ENCODE results near the gene CTSE.
"Not testable (repeated sequence)": the region's sequence is repeated elsewhere in the genome, so short reads cannot be mapped to it uniquely, and the experiment has no call there.

CTSE gene

GRCh38 chr1:206013026-206013795 lies 10.5 kb downstream of the CTSE start:
- DNase-seq, result peak; percentile 54

GRCh38 chr1:206012086-206012859 lies 11.4 kb downstream of the CTSE start:
- DNase-seq, result peak; percentile 99

- no peak for DNase-seq
These were observed 12.6 kb downstream of the CTSE start for GRCh38 chr1:206011057-206011456.

- DNase-seq, result no peak
These were observed 13.6 kb downstream of the CTSE start for GRCh38 chr1:206010060-206010459.

DNA sequence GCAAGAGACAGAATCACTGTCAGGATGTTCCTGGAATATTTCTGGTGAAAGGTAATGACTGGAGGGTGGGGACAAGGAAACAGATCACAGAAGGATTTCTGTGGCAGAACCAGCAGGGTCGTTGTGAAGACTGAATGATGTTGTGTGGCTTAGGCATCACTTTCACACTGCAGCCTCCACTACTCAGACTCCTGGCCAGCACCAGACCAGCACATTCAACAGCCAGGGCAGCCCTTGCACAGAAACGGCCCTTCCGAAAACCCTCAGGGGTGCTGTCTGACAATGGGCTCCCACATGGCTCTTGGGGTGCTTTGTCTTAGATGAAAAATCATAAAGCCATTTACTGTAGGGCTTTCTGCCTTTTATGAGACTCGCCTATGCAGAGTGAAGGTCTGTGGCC lies 16.7 kb downstream of the CTSE start:
- no peak for DNase-seq

DNA sequence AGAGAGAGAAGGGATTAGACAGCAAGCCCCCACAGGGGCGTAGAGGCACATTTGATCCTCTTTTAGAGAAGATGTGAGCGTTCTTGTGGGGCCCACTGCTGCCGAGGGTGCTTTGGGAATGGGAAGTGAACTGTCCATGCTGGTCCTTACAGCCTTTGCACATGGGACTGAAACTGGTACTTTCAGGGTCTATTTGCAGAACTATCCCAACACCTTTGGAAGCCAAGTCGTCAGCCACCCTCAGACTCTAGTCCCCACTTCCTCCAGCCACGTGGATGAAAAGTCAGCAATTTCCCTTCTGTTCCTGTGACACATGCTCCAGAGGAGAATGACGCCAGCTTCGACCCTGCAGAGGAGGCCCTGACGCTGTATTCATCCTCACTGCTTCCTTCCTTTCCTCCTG lies 17.9 kb downstream of the CTSE start:
- no peak for DNase-seq

GRCh38 chr1:206005234-206005633 lies 18.5 kb downstream of the CTSE start:
- DNase-seq, result no peak

DNA sequence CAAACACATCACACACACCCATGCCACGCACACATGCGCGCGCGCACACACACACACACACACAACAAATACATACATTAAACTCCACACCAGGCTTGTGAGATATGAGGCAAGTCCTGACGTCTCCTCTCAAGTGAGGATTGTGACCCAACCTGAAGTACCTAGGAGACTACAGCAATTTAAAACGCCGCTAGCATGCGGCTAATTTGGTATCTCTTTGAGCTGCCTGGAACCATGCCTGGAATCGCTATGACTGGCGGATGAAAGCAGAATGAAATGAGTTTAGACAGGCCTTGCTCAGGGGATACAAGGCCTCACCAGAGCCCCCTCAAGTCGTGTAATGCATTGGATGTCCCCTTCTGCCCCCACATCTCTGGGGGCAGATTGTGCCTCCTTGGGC lies 18.9 kb downstream of the CTSE start:
- no peak for DNase-seq

DNA sequence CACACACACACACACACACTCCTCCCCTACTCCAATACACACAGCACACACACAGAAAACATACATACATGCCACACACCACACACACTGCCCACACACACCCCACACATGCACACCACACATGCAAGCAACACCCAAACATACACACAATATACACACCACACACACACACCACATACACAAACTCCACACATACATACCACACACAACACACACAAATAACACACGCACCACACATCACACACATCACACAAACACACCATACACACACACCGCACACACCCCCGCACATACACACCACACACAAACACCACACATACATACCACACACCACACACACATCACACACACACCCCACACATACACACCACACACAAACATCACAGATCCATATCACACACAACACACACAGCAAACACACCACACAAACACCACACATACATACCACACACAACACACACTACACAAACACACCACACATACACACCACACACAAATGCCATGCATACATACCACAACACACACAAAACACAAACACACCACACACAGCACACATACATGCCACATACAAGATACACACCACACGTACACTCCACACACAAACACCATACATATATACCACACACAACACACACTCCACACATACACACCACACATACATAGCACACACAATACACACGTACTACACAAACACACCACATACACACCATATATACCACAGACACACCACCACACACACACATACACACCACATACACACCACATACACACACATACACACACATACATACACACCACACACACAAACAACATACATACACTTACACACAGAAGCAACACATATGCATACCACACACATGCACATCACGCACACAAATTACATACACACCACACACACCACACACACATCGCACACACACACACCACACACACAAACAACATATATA lies 19.6 kb downstream of the CTSE start:
- no peak for DNase-seq

DNA sequence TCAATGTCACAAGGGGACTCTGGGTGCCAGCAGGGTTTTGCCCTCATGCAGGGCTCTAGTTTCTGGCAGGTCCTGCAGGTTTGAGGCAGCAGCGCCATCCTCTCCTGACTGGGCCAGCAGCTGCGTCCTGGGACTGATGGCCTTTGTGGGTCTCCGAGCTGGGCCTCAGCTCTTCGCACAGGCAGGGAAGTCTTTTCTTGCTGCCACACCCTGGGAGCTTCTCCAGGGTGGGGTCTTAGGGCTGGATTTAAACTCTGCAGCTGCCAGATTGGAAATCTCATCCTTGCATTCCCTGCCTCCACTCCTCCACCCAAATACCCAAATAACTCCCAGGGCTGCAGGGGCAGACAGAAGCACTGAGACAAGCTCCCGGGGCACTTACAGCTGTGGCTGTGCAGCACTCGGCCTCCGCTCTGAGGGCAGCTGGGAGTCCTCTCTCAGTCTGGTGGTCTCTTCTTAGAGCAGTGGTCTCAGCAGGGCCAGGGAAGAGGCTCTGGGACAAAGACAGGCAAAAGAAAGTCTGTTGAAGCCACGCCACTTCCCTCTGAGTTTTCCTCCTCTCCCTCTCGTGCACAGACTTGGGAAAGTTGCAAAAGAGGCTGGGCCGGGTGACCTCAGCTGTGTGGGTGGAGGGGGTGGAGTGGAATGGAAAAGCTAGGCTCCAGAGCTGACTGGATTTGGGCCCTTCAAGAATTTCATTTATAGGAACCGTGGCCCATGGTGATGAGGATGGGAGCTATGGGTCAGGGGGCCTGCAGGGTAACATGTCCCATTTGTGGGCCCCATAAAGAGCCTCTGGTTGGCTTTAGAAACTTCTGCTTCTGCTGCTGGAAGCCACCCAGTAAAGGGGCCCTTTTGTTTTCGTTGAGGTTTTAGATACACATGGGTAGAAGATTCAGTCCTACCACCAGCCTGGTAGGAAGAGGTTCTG lies 20.6 kb downstream of the CTSE start, which contains the start of gene RAB7B:
RAB7B (minus strand) TSS at position 525 of the 931 bp plus-strand sequence. CDS start 9,260 bp downstream, outside the sequence.
- DNase-seq, result peak; percentile 61

GRCh38 chr1:206002160-206002559 lies 21.5 kb downstream of the CTSE start:
- no peak for DNase-seq

- peak; percentile 57 for DNase-seq
These were observed 22.2 kb downstream of the CTSE start for GRCh38 chr1:206001476-206001888.

DNA sequence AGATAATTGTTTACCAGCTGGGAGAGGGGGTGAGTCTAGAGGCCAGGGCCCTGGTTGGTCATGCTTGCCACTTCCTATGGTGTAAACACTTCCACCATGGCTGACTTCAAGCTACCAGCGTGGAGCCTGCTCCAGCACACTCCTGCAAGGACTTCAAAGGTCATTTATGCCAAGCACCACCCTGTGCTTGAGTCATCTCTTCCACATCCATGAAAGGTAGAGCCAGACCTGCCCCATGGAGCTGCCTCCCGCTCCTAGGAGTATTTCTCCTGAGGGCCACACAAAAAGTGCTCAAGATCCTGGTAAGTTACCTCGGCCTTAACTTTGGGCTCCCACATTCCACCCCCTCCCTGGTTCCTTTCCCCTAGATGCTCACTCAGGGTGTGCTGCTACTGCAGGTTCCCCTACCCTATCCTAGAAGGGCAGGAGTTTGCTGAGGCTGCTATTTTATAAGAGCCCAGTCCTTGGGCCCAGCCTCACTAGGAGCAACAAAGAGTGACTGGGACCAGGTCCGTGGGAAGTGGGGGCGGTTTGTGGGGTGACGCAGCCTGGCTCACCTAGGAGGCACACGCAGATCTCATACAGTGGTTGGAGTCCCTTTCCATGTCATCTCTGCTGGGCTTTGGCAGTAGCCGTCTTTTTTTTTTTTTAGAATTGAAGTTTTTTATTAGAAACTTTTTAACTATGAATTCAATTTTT lies 22.9 kb downstream of the CTSE start:
- no peak for DNase-seq

GRCh38 chr1:205998457-205999241 lies 25.0 kb downstream of the CTSE start:
- no peak for DNase-seq

DNA sequence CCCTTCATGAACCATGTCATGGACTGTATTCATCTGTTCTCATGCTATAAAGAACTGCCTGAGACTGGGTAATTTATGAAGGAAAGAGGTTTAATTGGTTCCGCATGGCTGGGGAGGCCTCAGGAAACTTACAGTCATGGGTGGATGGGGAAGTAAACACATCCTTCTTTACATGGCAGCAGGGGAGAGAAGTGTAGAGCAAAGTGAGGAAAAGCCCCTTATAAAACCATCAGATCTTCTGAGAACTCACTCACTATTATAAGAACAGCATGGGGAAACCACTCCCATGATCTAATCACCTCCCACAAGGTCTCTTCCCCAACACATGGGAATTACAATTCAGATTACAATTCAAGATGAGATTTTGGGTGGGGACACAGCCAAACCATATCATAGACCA lies 27.1 kb downstream of the CTSE start:
- DNase-seq, result not testable (repeated sequence)

DNA sequence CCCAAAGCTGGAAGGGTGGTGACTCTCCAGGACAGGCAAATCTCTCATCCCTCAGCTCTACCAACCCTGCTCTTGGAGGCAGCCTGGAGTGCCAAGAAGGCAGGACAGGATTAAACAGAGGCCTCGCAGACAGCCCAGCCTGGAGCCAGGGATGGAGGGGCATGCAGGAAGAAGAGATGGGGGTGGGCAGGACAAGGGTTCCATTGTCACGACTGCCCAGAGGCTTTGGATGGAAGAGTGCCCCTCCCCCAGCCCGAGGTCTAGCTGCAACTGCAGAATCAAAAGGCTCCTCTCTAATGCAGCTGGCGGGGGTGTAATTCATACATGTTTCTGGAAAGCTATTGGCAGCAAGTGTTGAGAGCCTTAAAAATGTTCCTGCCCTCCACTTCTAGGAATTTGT lies 29.3 kb downstream of the CTSE start:
- DNase-seq, result no peak

DNA sequence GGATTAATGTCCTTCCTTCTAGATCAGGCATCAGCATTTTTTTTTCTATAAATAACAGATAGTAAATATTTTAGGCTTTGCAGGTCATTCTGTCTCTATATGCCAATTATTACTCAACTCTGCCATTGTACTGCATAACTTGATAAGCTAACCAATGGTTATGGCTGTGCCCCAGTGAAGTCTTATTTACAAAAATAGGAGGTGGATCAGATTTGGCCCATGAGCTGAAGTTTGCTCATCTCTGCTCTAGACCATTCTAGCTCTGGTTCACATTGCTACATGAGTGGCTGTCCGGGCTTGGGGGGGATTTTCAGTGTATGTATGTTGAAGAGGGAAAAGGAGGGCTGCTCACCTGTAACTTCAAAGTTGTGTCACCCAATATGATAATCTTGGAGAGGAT lies 30.6 kb downstream of the CTSE start:
- no peak for DNase-seq

DNA sequence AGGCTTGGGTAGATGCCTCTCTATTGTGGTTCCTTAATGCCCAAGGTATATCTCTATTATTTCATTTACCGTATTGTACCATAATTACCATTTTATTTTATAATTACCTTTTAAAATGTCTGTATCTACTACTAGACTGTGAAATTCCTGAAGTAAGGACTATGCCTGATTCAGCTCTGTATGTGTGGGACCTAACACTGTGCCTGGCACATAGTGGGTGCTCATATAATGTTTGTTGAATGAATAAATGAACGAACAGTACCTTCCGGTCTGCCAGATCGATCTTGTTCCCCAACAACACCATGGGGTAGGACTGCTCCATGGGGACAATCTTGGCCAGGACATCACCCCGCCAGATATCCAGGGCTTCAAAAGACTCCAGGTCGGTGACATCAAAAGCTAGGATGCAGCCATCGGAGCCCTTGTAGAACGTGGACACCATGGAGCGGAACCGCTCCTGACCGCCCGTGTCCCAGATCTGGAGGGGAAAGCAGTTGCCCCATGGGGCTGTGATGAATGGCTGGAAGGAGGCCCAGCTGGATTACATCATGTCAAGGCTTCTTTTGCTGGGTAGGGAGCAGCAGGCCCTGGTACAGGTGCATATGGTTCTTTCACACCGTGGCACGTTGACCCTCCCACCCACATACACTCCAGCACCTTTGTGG lies 31.3 kb downstream of the CTSE start:
- no peak for DNase-seq

GRCh38 chr1:205991237-205991636 lies 32.5 kb downstream of the CTSE start:
- DNase-seq, result no peak

DNA sequence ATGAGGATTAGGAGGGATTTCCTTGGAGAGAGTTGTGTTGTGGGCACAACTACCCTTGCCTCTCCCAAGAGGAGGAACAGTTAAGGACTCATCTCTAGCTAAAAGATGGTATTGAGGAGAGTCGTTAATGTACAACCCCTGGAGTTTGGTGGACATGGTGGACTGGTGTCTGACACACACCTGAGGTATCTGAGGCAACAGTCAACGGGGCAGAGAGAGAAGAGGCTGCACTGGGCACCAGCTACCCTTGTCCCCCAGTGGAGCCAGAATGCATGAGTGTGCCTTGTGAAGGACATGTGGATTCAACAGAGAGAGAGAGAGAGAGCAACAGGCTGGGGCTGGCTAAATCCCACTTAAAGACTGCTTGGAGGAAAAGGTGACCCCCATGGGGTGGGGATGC lies 33.5 kb downstream of the CTSE start:
- no peak for DNase-seq
